ENCODE measurements around the gene GPRIN3.

DNA sequence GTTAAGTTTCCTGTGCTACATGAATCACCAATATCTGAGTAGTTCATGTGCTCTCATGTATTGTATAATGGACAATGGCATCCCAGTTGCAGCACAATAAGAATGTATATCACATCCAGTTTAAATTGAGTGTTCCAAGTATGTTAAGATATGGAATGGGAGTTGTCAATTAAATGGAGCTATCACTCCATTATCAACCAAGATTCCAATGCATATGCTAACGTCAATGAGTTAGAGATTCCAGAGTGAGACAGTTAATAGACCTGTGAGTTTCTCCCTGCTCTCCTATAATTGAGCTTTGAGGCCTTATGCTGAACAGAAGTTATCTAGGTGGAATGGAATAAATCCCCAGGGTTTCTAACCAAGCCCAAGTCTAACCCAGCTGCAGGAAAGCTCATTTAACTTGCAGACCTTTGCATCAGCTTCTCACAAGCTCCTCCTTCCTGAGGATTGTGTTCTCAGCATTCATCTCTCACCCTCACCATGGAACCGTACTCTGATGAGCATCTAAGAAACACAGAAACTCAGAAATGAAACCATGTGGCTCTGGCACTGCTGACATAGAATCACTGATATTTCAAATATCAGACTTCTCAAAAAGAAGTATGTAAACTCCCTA lies 111.4 kb downstream of the GPRIN3 start:
- TF ChIP-seq, protein P1, sequence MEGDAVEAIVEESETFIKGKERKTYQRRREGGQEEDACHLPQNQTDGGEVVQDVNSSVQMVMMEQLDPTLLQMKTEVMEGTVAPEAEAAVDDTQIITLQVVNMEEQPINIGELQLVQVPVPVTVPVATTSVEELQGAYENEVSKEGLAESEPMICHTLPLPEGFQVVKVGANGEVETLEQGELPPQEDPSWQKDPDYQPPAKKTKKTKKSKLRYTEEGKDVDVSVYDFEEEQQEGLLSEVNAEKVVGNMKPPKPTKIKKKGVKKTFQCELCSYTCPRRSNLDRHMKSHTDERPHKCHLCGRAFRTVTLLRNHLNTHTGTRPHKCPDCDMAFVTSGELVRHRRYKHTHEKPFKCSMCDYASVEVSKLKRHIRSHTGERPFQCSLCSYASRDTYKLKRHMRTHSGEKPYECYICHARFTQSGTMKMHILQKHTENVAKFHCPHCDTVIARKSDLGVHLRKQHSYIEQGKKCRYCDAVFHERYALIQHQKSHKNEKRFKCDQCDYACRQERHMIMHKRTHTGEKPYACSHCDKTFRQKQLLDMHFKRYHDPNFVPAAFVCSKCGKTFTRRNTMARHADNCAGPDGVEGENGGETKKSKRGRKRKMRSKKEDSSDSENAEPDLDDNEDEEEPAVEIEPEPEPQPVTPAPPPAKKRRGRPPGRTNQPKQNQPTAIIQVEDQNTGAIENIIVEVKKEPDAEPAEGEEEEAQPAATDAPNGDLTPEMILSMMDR (CRISPR knock-in tag; IDR thresholded peaks at IDR 0.05) = no peak
- TF ChIP-seq GLI4 (CRISPR knock-in tag; IDR thresholded peaks at IDR 0.05; ENCODE audit: borderline replicate concordance) = no peak
- TF ChIP-seq, protein P2, sequence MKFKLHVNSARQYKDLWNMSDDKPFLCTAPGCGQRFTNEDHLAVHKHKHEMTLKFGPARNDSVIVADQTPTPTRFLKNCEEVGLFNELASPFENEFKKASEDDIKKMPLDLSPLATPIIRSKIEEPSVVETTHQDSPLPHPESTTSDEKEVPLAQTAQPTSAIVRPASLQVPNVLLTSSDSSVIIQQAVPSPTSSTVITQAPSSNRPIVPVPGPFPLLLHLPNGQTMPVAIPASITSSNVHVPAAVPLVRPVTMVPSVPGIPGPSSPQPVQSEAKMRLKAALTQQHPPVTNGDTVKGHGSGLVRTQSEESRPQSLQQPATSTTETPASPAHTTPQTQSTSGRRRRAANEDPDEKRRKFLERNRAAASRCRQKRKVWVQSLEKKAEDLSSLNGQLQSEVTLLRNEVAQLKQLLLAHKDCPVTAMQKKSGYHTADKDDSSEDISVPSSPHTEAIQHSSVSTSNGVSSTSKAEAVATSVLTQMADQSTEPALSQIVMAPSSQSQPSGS (CRISPR knock-in tag; IDR thresholded peaks at IDR 0.05) = no peak
- TF ChIP-seq, protein P3, sequence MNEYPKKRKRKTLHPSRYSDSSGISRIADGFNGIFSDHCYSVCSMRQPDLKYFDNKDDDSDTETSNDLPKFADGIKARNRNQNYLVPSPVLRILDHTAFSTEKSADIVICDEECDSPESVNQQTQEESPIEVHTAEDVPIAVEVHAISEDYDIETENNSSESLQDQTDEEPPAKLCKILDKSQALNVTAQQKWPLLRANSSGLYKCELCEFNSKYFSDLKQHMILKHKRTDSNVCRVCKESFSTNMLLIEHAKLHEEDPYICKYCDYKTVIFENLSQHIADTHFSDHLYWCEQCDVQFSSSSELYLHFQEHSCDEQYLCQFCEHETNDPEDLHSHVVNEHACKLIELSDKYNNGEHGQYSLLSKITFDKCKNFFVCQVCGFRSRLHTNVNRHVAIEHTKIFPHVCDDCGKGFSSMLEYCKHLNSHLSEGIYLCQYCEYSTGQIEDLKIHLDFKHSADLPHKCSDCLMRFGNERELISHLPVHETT (CRISPR knock-in tag; conservative IDR thresholded peaks at IDR 0.05) = no peak
- no peak for TF ChIP-seq TAF1 (CRISPR knock-in tag; IDR thresholded peaks at IDR 0.05)
- TF ChIP-seq, protein P4, sequence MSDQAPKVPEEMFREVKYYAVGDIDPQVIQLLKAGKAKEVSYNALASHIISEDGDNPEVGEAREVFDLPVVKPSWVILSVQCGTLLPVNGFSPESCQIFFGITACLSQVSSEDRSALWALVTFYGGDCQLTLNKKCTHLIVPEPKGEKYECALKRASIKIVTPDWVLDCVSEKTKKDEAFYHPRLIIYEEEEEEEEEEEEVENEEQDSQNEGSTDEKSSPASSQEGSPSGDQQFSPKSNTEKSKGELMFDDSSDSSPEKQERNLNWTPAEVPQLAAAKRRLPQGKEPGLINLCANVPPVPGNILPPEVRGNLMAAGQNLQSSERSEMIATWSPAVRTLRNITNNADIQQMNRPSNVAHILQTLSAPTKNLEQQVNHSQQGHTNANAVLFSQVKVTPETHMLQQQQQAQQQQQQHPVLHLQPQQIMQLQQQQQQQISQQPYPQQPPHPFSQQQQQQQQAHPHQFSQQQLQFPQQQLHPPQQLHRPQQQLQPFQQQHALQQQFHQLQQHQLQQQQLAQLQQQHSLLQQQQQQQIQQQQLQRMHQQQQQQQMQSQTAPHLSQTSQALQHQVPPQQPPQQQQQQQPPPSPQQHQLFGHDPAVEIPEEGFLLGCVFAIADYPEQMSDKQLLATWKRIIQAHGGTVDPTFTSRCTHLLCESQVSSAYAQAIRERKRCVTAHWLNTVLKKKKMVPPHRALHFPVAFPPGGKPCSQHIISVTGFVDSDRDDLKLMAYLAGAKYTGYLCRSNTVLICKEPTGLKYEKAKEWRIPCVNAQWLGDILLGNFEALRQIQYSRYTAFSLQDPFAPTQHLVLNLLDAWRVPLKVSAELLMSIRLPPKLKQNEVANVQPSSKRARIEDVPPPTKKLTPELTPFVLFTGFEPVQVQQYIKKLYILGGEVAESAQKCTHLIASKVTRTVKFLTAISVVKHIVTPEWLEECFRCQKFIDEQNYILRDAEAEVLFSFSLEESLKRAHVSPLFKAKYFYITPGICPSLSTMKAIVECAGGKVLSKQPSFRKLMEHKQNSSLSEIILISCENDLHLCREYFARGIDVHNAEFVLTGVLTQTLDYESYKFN (CRISPR knock-in tag; conservative IDR thresholded peaks at IDR 0.05) = no peak

Data from HepG2 (cell line).